ENCODE results near the gene MNT. TPM values are rescaled to one million over a fixed set of nuclear protein-coding genes. Genes with fewer than 3 reads are reported as not detected.

MNT gene
- polyA plus RNA-seq, 3 donors, result 0.28 to 42.4 (median 1.3) TPM

DNA sequence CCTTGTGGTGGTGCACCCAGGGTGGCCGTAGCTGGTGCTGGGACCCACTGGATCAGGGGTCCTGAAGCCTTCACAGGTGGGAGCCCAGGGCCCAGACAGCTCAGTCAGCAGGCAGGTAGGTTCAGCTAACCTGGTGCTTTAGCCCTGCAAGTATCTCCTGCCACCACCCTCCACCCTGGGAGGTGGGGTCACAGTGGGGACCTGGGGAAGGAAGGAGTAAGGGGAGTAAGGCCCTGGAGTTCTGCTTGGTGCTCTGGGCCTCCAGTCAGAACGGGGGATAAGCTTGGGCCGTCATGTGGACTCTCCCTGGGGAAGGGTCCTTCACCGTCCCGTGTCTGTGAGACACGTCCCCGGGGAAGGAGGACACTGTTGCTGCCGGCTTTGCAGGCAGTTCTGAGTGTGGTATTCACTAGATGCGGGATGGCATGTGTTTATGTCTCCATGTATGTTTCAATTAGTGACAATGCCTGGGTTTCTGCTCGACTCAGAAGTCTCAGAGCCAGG is 42.9 kb downstream of the MNT start:
- TF ChIP-seq, protein P1, sequence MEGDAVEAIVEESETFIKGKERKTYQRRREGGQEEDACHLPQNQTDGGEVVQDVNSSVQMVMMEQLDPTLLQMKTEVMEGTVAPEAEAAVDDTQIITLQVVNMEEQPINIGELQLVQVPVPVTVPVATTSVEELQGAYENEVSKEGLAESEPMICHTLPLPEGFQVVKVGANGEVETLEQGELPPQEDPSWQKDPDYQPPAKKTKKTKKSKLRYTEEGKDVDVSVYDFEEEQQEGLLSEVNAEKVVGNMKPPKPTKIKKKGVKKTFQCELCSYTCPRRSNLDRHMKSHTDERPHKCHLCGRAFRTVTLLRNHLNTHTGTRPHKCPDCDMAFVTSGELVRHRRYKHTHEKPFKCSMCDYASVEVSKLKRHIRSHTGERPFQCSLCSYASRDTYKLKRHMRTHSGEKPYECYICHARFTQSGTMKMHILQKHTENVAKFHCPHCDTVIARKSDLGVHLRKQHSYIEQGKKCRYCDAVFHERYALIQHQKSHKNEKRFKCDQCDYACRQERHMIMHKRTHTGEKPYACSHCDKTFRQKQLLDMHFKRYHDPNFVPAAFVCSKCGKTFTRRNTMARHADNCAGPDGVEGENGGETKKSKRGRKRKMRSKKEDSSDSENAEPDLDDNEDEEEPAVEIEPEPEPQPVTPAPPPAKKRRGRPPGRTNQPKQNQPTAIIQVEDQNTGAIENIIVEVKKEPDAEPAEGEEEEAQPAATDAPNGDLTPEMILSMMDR (IDR thresholded peaks at IDR 0.05), result no peak
- no peaks in the 10 kb centered on the region for H3K4me1 Mint-ChIP-seq
- peaks cover 0 to 4% (median 1%) of the 10 kb centered on the region in 3 donors for H3K27me3 Mint-ChIP-seq (ENCODE audit: low read depth in 3 of 3)
- Histone ChIP-seq H3K27ac (ENCODE audit: low read depth in 1 of 2, low read length in 2 of 2) (no peak overlapping the region), H3K4me1 (ENCODE audit: control insufficient read depth in 1 of 2, insufficient read depth in 2 of 2, low read length in 2 of 2) (no peaks in the 10 kb centered on the region), H2AFZ (ENCODE audit: insufficient read depth, low read depth, low read length, poor library complexity, severe bottlenecking) (no peak overlapping the region), H3K36me3 (replicated peaks in 1 of 2; ENCODE audit: control insufficient read depth in 1 of 2, insufficient read depth in 2 of 2, low read length in 2 of 2) (peaks cover 0 to 4% of the 10 kb centered on the region in 2 donors), H3K79me2 (ENCODE audit: insufficient read depth, low read length) (no peaks in the 10 kb centered on the region), H3K4me3 (replicated peaks in 1 of 3; ENCODE audit: low read depth in 2 of 3, low read length in 3 of 3) (no peak overlapping the region), H3K9ac (ENCODE audit: insufficient read depth, low read length, poor library complexity, severe bottlenecking) (no peak overlapping the region), H4K20me1 (ENCODE audit: insufficient read depth, low read length) (no peaks in the 10 kb centered on the region), H3K4me2 (replicated peaks; ENCODE audit: extremely low read depth, low read length, poor library complexity, severe bottlenecking) (no peak overlapping the region), H3K27me3 (ENCODE audit: control insufficient read depth in 2 of 2, insufficient read depth in 2 of 2, low read length in 2 of 2) (no peaks in the 10 kb centered on the region), H3K9me3 (replicated peaks in 1 of 2; ENCODE audit: control insufficient read depth in 1 of 2, insufficient read depth in 1 of 2, low read length in 2 of 2) (no peaks in the 10 kb centered on the region)
- 97% methylated on average over 10 of the region's 10 CpGs for WGBS (ENCODE audit: insufficient coverage)
- peaks cover 0 to 3% (median 0%) of the 10 kb centered on the region in 7 donors for H3K9me3 Mint-ChIP-seq
- DNase-seq, result no peak
- H3K36me3 Mint-ChIP-seq, result peaks cover 8 to 18% of the 10 kb centered on the region in 2 donors
- peak overlapping the region in 2 of 7 donors; percentile 46 to 69 for H3K27ac Mint-ChIP-seq
- H3K4me3 Mint-ChIP-seq, result no peak overlapping the region
- intact Hi-C loops (cut with micrococcal nuclease), result no loop called here

DNA sequence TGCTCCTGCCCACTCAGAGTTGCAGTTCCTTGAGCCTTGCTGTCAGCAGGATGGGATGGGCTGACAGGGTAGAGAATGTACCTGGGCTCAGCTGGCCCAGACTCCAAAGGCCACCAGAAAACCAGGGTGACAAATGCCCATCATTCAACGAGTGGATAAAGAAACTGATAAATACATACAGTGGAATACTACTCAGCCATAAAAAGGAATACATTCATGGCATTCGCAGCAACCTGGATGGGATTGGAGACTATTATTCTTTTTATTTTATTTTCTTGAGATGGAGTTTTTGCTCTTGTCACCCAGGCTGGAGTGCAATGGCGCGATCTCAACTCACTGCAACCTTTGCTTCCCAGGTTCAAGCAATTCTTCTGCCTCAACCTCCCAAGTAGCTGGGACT is 43.6 kb downstream of the MNT start:
- no peaks in the 10 kb centered on the region for H3K36me3 ChIP-seq (replicated peaks in 1 of 2; ENCODE audit: control insufficient read depth in 1 of 2, insufficient read depth in 2 of 2, low read length in 2 of 2)
- H3K4me3 ChIP-seq (replicated peaks in 1 of 3; ENCODE audit: low read depth in 2 of 3, low read length in 3 of 3), result no peak overlapping the region
- H3K27ac ChIP-seq (ENCODE audit: low read depth in 1 of 2, low read length in 2 of 2), result no peak overlapping the region
- no peaks in the 10 kb centered on the region for H3K4me1 ChIP-seq (ENCODE audit: control insufficient read depth in 1 of 2, insufficient read depth in 2 of 2, low read length in 2 of 2)
- H3K9ac ChIP-seq (ENCODE audit: insufficient read depth, low read length, poor library complexity, severe bottlenecking), result no peak overlapping the region
- no peak overlapping the region for H3K4me3 Mint-ChIP-seq
- H4K20me1 ChIP-seq (ENCODE audit: insufficient read depth, low read length), result no peaks in the 10 kb centered on the region
- H3K9me3 Mint-ChIP-seq, result peaks cover 0 to 3% (median 0%) of the 10 kb centered on the region in 7 donors
- 100% methylated on average over 2 of the region's 4 CpGs for WGBS (ENCODE audit: insufficient coverage)
- H3K4me1 Mint-ChIP-seq, result no peaks in the 10 kb centered on the region
- no peak overlapping the region for H3K4me2 ChIP-seq (replicated peaks; ENCODE audit: extremely low read depth, low read length, poor library complexity, severe bottlenecking)
- H3K9me3 ChIP-seq (replicated peaks in 1 of 2; ENCODE audit: control insufficient read depth in 1 of 2, insufficient read depth in 1 of 2, low read length in 2 of 2), result no peaks in the 10 kb centered on the region
- H2AFZ ChIP-seq (ENCODE audit: insufficient read depth, low read depth, low read length, poor library complexity, severe bottlenecking), result no peak overlapping the region
- intact Hi-C loops (cut with micrococcal nuclease), result no loop called here
- no peak overlapping the region for H3K27ac Mint-ChIP-seq
- TF ChIP-seq, protein P1 (IDR thresholded peaks at IDR 0.05), result no peak
- DNase-seq, result no peak
- H3K27me3 Mint-ChIP-seq (ENCODE audit: low read depth in 3 of 3), result peaks cover 0 to 4% (median 1%) of the 10 kb centered on the region in 3 donors
- peaks cover 3 to 13% of the 10 kb centered on the region in 2 donors for H3K36me3 Mint-ChIP-seq
- no peaks in the 10 kb centered on the region for H3K79me2 ChIP-seq (ENCODE audit: insufficient read depth, low read length)
- no peaks in the 10 kb centered on the region for H3K27me3 ChIP-seq (ENCODE audit: control insufficient read depth in 2 of 2, insufficient read depth in 2 of 2, low read length in 2 of 2)

Measured in CD14-positive monocyte (primary cell).